ENCODE data around the gene HEBP2. TPM values are rescaled to one million over a fixed set of nuclear protein-coding genes. Genes with fewer than 3 reads are reported as not detected.
"Not testable (repeated sequence)": the region's sequence is repeated elsewhere in the genome, so short reads cannot be mapped to it uniquely, and the experiment has no call there.

Gene HEBP2
- polyA plus RNA-seq, 4 donors: 54.4 to 66.8 (median 60.7) TPM

DNA sequence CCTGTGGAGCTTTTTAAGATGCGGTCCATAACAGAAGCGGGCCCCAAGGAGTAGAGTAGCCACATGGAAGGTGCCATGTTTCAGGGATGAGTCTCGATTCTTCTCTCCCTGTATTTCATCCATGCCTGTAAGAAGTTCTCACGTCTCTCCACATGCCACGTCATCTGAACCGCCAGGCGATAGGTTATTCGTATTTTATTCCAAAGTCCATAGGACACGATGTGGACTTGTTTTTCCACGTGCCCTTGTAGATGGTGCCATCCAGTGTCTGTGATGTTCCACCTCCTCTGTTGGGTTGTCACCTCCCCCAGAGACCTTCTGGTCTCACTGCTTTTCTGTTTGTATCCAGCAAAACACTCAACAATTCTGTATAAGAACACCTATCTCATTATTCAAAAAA lies 17.6 kb downstream of the HEBP2 start:
- no peak for DNase-seq (ENCODE audit: low read depth in 4 of 4, low spot score in 2 of 4)

DNA sequence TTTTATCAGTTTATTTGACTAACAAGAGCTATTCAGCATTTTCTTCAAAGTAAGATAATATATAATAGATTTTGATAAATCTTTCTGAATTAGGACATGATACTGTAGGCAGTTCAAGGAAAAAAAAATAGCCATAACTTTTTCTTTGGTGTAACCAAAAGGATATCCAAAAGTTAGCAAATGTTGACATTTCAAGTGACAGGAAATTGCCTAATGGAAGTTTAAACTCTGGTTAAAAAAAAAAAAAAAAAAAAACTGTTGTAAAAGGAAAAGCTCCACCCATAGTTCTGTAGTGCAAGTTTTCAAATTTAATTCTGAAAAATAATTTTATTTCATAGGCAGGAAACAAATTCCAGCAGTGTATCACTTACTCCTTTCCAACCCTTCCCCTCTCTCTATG lies 18.8 kb downstream of the HEBP2 start:
- DNase-seq (ENCODE audit: low read depth in 4 of 4, low spot score in 2 of 4): no peak

DNA sequence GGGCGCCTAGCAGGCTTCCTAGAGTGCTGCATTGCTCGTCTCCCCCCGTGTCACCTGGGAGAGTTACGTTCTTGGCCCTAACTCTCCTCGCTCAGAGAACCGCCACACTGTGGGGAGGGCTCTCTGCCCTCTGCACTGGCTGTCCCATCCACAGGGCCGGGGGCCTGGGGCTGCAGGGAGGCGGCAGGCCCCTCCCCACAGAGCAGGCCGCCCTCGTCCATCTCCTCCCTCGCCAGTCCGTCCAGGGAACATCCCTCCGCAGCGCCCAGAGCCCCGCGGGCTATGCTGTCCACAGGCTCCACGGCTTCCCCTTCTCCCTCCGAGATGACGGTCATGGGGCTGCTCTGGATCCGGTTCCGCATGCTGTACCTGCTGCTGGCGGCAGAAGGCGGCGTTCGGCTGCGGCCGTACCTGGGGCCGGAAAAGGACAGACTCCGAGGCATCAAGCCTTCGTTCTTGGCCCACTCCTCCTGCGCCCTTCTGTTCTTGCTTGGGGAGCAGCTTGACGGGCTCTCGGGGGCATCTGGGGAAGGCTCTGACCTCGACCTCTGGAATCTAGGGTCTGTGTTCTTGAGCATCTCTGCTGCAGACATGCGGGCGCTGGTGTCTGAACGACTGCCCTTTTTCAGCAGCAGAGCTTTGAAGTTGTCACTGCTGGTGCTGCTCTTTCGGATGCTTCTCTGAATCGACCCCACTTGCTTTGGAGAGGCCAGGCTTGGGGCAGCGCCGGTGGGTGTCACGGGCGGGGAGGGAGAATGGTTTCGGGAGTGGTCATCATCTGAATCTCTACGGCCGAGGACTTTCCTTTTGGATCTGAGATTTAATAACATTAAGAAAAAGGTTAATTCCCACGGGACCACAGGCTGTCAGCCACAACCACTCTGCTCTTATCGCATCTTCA lies 20.2 kb downstream of the HEBP2 start:
- DNase-seq (ENCODE audit: low read depth in 4 of 4, low spot score in 2 of 4): no peak

DNA sequence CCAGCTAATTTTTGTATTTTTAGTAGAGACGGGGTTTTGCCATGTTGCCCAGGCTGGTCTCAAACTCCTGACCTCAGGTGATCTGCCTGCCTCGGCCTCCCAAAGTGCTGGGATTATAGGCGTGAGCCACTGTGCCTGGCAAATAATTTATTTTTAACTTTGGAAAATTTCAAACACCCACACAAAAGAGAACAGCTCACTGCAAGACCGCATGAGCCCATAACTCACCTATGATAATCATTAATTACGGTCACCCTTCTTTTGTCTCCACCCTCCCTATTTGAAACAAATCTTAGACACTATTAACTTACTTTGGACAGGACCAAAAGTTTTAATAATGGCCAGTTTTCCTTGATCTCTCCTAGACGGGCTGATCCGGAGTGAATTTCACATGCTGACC lies 21.2 kb downstream of the HEBP2 start:
- not testable (repeated sequence) for DNase-seq (ENCODE audit: low read depth in 4 of 4, low spot score in 2 of 4)

DNA sequence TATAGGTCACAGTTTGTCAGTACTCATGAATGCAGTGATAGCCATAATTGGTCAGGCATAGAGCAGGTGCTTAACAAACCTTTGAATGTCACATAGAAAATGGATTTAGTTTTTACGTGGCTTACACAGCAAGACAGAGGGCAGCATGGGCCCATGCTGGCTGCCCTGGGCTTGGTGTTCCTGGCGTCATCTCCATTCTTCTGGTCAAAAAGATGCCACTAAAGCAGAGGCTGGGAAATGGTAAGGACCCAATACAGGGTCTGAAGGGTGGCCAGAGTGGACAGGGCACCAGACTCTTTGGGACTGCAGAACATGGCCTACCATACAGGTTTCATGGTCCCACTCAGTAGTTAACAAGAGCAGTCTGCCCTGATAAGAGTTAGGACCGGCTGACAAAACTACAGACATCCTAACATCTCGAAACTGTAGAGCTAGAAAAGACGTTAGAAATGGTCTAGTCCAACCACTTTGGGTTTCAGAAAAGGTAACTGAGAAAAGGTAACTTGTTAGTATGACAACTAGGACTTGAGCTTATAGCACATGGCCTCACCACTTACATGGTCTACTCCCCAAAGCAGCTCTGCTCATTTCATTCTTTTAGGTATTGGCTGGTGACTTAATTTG lies 22.6 kb downstream of the HEBP2 start:
- no peak for DNase-seq (ENCODE audit: low read depth in 4 of 4, low spot score in 2 of 4)

DNA sequence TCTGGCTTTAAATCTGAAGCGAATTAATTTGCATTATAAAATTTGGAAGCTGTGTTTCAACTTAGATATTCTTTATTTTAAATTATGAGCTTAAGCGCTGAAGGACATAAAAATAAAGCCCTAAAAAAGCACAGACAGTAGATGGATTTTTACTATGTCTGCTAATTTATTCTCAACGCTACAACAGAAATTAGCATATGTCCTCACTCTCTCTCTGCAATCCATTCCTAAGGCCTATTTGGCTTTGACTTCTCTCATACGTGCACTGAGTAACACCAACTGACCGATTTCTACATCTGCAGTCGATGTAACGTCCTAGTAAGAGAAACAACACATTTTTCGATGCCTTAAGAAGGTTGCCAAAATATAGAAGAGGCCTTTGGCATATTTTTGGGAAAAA lies 23.7 kb downstream of the HEBP2 start:
- DNase-seq (ENCODE audit: low read depth in 4 of 4, low spot score in 2 of 4): no peak

DNA sequence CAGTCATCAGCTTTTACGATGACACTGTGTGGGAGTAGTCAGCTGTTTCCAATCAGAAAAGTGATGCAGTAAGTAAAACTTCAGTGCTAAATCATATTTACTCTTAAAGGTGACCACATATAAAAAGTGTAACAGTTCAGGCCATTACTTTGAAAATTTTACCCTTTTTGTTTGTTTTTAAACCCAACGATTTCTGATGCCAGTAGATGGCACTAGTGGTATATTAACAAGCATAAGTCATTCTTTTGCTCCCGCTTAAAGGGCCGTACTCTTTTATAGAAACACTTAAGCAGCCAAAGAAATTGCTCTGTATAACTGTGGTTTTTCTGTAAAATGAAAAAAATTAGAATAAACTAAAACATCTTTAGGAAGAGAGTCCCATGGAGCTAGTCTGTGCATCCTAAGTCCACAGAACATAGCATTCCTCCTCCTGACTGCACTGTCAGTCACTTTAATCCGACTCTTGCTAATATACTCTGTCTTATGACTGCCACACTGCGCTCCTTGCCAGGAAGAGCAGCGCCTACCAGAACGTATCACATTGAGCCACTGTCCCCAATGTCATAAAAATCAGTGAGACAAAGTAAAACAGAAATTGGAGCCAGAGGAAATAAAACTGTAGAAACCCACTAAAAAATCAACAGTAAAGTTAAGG lies 25.0 kb downstream of the HEBP2 start:
- DNase-seq (ENCODE audit: low read depth in 4 of 4, low spot score in 2 of 4): peak in 3 of 4 donors; percentile 40 to 59 (median 41)

DNA sequence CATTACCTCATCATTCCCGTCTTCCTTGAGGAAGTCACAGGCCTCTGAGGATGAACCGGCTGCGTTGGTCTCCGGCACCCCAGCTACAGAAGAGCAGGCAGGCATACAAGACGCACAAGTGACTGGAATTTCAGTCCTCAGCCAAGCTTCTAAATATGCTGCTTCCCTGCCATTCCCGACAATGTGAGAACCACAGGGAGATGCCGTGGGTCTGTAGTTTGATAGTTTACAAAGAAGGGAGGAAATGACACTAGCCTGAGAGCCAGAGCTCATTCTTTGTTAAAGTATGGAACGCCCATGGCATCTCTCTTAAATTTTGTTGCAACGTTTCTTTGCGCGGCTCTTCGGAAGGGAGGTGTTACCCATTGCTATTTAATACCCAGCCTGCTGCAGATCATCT lies 25.7 kb downstream of the HEBP2 start:
- no peak for DNase-seq (ENCODE audit: low read depth in 4 of 4, low spot score in 2 of 4)

DNA sequence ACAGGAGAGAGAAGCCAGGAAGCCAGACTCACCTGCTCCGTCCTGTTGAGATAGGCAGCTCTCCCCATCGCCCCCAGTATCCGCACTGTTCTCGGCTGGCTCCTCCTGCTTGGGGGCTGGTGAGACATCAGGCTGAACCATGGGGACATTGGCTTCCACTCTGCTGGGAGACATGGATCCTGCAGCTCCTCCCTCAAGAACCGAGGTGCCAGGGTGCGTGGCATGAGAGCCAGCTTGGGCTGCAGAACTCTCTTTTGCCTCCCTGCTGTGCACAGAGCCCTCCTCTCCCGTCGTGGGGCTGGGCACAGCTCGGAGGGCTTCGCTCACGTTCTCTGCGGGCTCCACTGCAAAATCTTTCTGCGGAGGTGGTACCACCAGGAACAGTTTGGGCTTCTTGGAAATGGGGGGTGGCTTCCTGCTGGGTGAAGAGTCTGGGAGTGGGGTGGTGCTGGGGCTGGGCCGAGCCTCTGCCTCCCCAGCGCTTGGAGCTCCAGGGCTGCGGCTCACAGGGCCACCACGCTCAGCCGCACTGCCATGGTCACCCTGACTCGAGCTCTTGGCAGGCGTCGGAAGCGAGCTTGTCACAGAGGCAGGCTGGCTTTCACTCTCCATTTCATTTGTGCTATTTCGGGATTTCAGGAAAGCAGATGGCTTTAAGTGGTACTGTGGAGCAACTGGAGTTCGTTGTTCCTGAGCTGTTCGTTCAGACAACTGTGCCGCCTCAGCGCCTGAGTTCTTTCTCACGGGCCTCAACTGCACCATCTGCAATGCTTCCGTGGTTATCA lies 26.5 kb downstream of the HEBP2 start:
- no peak for DNase-seq (ENCODE audit: low read depth in 4 of 4, low spot score in 2 of 4)

DNA sequence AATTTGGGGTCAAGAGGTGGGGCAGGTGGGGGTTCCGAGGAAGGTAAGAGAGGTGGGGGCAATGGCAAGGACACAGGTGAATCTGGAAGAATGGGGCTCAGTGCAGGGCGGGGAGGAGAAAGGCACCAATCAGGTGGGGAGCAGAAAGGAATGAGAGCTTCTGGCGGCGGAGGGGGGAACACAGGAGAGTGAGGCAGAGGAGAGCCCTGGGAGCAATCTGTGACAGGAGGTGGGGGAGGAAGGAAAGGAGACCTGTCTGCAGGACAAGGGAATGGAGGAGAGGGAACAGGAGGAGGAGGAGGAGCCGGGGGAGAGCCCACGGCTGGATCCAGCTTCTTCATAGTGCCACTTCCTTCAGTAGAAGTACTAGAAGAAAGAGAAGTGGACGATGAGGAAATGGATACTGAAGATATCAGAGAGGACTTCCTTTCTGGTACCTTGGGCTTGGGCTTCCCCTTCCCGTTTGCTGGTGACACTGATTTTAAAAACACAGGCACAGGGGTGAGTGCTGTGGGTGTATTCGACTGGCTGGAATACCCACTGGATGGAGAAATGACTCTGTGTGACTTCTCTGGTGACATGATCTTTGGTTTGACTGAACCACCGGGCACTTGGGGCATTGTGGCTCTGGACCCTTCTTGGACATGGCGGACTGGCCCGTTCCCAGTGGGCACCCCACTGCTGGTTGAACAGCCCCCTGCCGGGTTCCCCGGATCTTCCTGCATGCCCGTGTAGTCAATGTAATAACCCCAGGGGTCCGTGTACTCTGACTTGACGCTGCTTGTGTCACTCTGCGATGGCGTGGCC lies 27.4 kb downstream of the HEBP2 start:
- DNase-seq (ENCODE audit: low read depth in 4 of 4, low spot score in 2 of 4): no peak

DNA sequence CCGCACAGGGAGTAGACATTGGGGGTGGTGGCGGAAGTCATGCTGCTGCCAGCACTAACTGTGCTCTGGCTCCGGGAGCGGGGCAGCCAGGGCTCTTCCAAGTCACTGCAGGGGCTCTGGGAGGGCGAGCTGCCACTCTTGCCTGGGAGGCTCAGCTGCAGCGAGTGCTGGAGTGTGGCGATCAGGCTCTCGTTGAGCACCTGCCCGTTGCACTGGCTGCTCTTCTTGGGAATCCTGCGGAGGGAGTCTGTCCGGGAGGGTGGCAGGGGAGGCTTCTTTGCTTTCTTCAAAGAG lies 28.0 kb downstream of the HEBP2 start:
- no peak for DNase-seq (ENCODE audit: low read depth in 4 of 4, low spot score in 2 of 4)

DNA sequence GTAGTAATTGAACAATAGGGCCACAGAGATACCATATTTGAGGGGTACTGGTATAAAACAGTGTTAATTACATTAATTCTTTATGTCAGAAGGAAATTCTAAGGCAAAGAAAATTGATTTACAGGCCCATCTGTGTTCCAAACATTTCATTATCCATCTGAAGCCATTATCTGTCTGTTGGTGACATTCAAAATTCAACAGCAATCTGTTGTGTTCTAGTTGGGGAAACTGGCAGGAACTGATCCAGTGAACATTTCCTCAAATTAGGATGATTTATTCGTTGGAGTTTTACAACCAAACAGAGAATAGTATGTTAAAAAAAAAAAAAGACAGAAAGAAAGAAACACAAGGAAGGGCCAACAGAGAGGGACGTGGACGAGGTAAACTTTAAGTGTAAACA lies 30.1 kb downstream of the HEBP2 start:
- no peak for DNase-seq (ENCODE audit: low read depth in 4 of 4, low spot score in 2 of 4)

DNA sequence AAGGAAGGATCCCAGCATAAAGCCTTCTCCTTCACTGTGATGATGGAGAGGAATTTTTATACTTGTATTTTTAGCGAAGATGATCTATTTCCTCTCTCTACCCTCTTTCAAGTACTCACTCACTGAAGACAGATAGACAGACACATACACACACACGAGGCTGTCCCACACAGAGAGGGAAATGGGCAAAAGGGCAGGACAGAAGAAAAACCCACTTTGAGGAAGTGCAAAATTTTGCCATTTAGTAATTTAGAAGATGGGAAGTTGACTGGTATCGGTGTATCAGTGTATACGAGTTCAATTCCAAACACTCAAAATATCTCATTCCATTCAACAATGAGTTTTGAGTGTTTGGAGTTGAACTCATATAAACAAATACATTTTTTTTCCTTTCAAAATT lies 30.9 kb downstream of the HEBP2 start:
- no peak for DNase-seq (ENCODE audit: low read depth in 4 of 4, low spot score in 2 of 4)

DNA sequence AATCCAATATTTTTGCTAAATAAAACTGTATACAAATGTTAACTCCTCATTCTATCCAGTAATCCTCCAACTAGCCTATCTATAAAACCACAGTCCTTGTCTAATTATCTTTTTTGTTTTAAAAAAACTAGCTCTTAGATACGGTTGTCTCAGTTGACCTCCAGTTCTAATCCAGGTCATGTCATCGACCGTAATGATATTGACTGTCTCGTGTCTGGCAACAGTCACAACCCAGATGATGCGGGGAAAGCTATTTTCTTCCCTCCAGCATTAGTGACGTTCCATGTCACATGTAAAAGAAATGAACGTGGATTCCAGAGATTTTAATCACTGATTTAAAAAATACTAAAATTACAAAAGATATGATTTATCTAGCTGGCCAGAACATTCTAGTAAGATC lies 35.5 kb downstream of the HEBP2 start:
- DNase-seq (ENCODE audit: low read depth in 4 of 4, low spot score in 2 of 4): no peak

DNA sequence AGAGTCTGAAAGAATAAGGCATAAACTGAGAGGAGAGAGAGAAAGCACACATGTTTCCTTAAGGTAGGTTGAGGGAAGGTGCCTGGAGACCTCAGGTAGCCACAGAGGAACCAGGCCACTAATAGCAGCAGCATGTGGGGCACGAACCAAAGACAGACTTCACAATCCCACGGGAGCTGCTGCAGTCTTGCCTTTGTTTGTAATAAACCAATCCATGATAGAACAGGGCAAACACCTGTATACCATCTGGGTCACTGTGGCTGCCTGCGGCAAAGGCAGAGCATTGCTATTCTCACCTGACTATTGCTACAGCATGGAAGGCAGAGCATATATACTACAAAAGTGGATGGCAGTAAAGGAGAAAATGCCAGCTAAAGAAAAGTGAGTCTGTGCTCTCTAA lies 36.3 kb downstream of the HEBP2 start:
- no peak for DNase-seq (ENCODE audit: low read depth in 4 of 4, low spot score in 2 of 4)

DNA sequence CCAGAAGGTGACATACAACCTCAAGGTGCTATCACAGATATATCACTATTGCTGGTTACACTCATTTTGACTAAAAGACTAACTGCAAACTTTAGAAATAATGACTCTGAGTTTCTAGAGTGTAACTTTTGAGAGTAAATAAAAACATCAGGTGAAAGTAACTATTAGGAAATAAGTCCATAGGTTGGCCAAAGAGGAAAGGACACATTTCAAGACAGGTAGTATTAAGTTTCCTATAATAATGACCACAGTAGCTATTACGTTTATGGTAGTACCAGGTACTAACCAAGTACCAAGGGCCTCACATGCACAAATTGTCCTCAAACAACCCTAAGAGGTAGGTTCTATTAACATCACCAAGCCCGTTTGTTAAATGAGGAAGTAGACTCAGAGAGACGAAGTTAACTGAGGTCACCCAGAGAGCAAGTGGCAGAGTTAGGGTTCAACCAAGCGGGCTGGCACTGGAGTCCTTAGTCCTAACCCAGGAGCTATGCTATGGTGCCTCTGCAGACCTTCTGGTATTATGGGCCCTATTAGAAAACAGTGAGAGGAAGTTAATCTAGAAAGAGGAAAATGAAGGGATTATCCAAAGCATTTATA lies 36.8 kb downstream of the HEBP2 start:
- no peak for DNase-seq (ENCODE audit: low read depth in 4 of 4, low spot score in 2 of 4)

DNA sequence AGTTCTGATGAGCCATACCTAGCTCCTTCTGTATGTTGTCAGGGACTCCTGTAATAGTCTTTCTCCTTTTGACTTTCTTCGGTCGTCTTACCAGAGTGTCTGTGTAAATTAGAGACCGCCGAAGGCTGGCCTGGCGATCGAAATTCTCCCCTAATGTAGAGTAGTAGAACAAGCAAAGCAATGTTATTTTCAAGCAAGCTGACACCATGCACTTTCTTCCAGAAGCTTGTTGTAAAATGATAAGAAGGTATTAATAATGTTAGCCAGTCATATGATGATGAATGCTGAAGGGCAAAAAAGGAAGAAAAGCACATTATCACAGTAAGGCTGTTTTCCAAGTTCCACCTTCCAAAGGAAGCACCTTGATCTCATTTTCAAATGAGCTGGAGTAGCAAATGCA lies 37.9 kb downstream of the HEBP2 start:
- no peak for DNase-seq (ENCODE audit: low read depth in 4 of 4, low spot score in 2 of 4)

DNA sequence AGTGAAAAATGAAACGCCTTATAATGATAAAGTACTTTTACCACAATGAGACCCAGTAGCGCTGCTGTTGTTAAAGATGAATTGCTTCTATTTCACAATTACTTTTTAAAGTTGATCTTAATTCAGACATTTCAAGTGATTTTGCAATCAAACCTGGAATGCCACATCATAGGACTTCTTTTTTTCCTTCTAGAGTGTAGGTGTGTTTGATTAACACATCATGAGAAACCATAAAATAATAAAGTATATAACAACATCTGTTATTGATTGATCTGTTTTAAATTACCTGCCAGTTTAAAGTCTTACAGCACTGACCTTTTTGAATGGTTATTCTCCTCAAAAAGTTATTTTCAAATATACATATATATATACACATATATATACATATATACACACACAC lies 38.6 kb downstream of the HEBP2 start:
- no peak for DNase-seq (ENCODE audit: low read depth in 4 of 4, low spot score in 2 of 4)

DNA sequence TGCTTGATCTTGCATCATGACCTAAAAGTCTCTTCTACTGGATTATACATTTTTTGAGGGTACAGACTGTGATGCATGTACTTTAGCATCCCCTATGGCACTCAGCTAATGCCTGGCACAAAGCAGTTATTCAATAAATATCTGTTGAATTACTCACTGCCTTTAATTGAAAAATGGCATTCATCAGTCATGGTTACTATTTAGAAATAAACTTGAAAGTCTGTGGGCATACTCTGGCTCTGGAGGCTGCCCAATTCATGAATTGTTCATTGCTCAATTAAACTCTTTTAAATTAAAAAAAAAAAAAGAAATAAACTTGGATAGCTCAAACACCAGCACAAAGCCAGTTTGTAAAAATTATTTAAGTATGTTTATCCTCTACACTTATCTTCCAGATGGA lies 40.0 kb downstream of the HEBP2 start:
- DNase-seq (ENCODE audit: low read depth in 4 of 4, low spot score in 2 of 4): no peak

DNA sequence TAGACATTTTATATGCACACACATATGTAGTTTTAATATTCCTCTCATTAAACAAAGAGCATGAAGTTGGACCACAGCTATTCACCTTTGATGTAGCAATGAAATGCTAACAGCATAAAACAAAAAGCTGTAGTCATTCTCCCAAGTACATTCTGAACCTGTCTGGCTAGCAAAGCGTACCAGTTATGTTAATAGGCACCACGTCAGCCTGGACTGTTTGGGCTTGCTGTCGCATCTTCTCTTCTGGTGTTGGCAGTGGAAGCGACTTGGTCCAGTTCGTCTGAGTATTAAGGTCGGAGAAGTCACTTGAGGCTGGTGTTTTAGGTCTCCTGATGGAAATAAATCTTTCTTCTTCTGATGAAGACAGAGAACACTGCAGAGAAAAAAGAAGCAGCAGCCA lies 42.8 kb downstream of the HEBP2 start:
- DNase-seq (ENCODE audit: low read depth in 4 of 4, low spot score in 2 of 4): no peak
